WTC11 (cell line): ENCODE results near the gene MIAT. TPM values are rescaled to one million over a fixed set of nuclear protein-coding genes. Genes with fewer than 3 reads are reported as not detected.

Experiments used
- ATAC-seq: fragments of 200-7000 bp; cut with Tn5 transposase; 2 replicates; pipeline ENCODE4 v1.10.0; 2021; ENCODE audit warnings: mild to moderate bottlenecking, moderate library complexity
- CTCF ChIA-PET: fragments of 300-600 bp; sonication (Branson Sonifier 250); formaldehyde crosslinking; loops from one replicate; lab custom pipeline; 2021; ENCODE audit warnings: antibody characterized with exemption; lab: Charles Lee
- POLR2A ChIA-PET: fragments of 350-600 bp; sonication (Branson Sonifier 250); formaldehyde crosslinking; loops from one replicate; lab custom pipeline; 2021; ENCODE audit warnings: antibody characterized with exemption; lab: Charles Lee
- DNase-seq: peaks from one replicate; pipeline ENCODE4 v3.0.0; 2021; ENCODE audit warnings: low spot score
- H3K27ac Mint-ChIP-seq: 2 replicates; pipeline ENCODE4 v1.8.0; 2021; ENCODE audit warnings: mixed read lengths
- H3K27me3 Mint-ChIP-seq: 2 replicates; pipeline ENCODE4 v1.8.0; 2021; ENCODE audit warnings: low read depth, mild to moderate bottlenecking, moderate library complexity, mixed read lengths
- H3K36me3 Mint-ChIP-seq: 2 replicates; pipeline ENCODE4 v1.8.0; 2021; ENCODE audit warnings: mixed read lengths
- H3K4me1 Mint-ChIP-seq: 2 replicates; pipeline ENCODE4 v1.8.0; 2022; ENCODE audit warnings: mixed read lengths
- H3K4me3 Mint-ChIP-seq: 2 replicates; pipeline ENCODE4 v1.8.0; 2021; ENCODE audit warnings: mild to moderate bottlenecking, moderate library complexity, mixed read lengths
- H3K9me3 Mint-ChIP-seq: 2 replicates; pipeline ENCODE4 v1.8.0; 2021; ENCODE audit warnings: mixed read lengths
- ARID4B ChIP-seq: sonication (generic); formaldehyde crosslinking; IDR thresholded peaks from 2 replicates; pipeline ENCODE4 v1.8.0; 2023; ENCODE audit warnings: missing genetic modification reagents, mild to moderate bottlenecking, borderline replicate concordance
- ATF2 ChIP-seq: sonication (generic); formaldehyde crosslinking; IDR thresholded peaks from 2 replicates; pipeline ENCODE4 v1.8.1; 2022; ENCODE audit warnings: low read depth, missing genetic modification reagents, borderline replicate concordance
- ATF6 ChIP-seq: sonication (generic); formaldehyde crosslinking; IDR thresholded peaks from 2 replicates; pipeline ENCODE4 v1.8.1; 2023; ENCODE audit warnings: mild to moderate bottlenecking, missing genetic modification reagents
- EMX1 ChIP-seq: fragments of 250-450 bp; sonication (Bioruptor Pico); IDR thresholded peaks from 2 replicates; pipeline ENCODE4 v1.8.0; 2021; ENCODE audit warnings: mild to moderate bottlenecking
- FOXP4 ChIP-seq: sonication (generic); formaldehyde crosslinking; IDR thresholded peaks from 2 replicates; pipeline ENCODE4 v1.8.0; 2022; ENCODE audit warnings: mild to moderate bottlenecking, missing genetic modification reagents
- MXD4 ChIP-seq: fragments of 250-450 bp; sonication (Bioruptor Pico); IDR thresholded peaks from 2 replicates; pipeline ENCODE4 v1.8.0; 2021; ENCODE audit warnings: mild to moderate bottlenecking, moderate library complexity, borderline replicate concordance
- NR3C1 ChIP-seq: sonication (generic); formaldehyde crosslinking; conservative IDR thresholded peaks from 2 replicates; pipeline ENCODE4 v1.8.1; 2023; ENCODE audit warnings: low read depth, mild to moderate bottlenecking, missing genetic modification reagents
- RORB ChIP-seq: fragments of 250-450 bp; sonication (Bioruptor Pico); IDR thresholded peaks from 2 replicates; pipeline ENCODE4 v1.9.0; 2021; ENCODE audit warnings: mild to moderate bottlenecking
- ZBTB21 ChIP-seq: sonication (generic); formaldehyde crosslinking; IDR thresholded peaks from 2 replicates; pipeline ENCODE4 v1.8.1; 2023; ENCODE audit warnings: mild to moderate bottlenecking, missing genetic modification reagents, borderline replicate concordance
- ZMAT4 ChIP-seq: fragments of 250-450 bp; sonication (Bioruptor Pico); IDR thresholded peaks from 2 replicates; pipeline ENCODE4 v1.9.0; 2021; ENCODE audit warnings: mild to moderate bottlenecking
- ZNF138 ChIP-seq: sonication (generic); formaldehyde crosslinking; conservative IDR thresholded peaks from 2 replicates; pipeline ENCODE4 v1.8.1; 2022; ENCODE audit warnings: mild to moderate bottlenecking, moderate library complexity, missing genetic modification reagents
- ZNF317 ChIP-seq: sonication (generic); formaldehyde crosslinking; IDR thresholded peaks from 2 replicates; pipeline ENCODE4 v1.8.1; 2023; ENCODE audit warnings: low read depth, mild to moderate bottlenecking, moderate library complexity, missing genetic modification reagents, borderline replicate concordance
- ZNF416 ChIP-seq: fragments of 250-450 bp; sonication (Bioruptor Pico); IDR thresholded peaks from 2 replicates; pipeline ENCODE4 v1.9.0; 2021; ENCODE audit warnings: mild to moderate bottlenecking, inconsistent platforms
- ZNF425 ChIP-seq: fragments of 250-450 bp; sonication (Bioruptor Pico); conservative IDR thresholded peaks from 2 replicates; pipeline ENCODE4 v1.9.0; 2021; ENCODE audit warnings: mild to moderate bottlenecking
- total RNA-seq: library from RNA; stranded (reverse); gene quantifications from 3 replicates; pipeline ENCODE4 v1.2.3, GENCODE V29; 2021
- TF ChIP-seq, protein P1 (sequence below): sonication (generic); formaldehyde crosslinking; IDR thresholded peaks from 2 replicates; pipeline ENCODE4 v1.8.1; 2022; ENCODE audit warnings: low read depth, mild to moderate bottlenecking, moderate library complexity, missing genetic modification reagents, borderline replicate concordance

MIAT gene
- total RNA-seq, 1 experiment from 2014 or later, result 50.7 TPM

DNA sequence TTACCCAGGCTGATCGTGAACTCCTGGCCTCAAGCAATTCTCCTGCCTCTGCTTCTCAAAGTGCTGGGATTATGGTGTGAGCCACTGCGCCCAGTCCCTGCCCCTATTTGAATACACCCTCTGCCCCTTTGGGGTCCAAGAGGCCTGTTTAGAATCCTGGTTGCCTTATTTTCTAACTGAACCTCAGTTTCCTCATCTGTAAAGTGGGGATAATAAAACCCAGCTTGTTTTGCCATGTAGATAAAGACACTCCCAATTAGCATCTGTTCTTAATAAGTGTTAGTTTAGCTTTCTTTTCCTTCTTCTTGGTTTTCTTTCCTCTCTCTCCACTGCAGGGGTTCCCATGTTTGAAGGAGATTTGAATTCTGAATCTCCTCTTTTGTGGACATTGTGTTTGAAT is 4.8 kb downstream of the MIAT start (continued):
- TF ChIP-seq FOXP4, result no peak
- no peak for TF ChIP-seq ZNF138 (CRISPR knock-in tag)
- no peak for TF ChIP-seq ATF2 (CRISPR knock-in tag)
- no peak for TF ChIP-seq ZNF416 (CRISPR knock-in tag)
- TF ChIP-seq ZNF317 (CRISPR knock-in tag), result no peak
- TF ChIP-seq MXD4 (CRISPR knock-in tag), result no peak
- no peak for TF ChIP-seq NR3C1 (CRISPR knock-in tag)
- no peak for TF ChIP-seq ATF6 (CRISPR knock-in tag)
- TF ChIP-seq ZBTB21 (CRISPR knock-in tag), result no peak
- TF ChIP-seq ZMAT4 (CRISPR knock-in tag), result no peak
- TF ChIP-seq RORB, result no peak

DNA sequence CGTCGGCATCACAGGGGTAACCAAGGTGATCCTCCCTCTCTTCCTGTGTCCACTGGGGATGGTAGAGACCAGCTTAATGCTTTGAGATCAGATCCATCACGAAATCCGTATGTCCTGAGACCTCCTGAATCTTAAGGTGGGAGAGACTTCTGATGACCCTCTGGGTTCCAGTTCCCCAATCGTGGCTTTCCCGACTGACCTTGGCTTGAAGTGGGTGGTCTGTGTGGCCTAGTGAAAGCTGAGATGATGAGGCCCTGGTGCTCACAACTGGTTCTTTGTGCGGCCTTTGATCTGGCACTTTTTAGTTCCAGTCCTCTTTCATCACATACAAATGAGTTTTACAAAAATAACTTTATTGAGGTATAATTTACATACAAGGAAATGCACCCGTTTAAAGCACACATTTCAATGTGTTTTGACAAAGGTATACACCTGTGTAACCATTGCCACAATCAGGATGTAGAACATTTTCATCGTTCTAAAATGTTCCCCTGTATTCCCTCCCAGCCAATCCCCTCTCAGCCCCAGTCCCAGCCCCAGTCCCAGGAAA is 6.1 kb downstream of the MIAT start:
- H3K9me3 Mint-ChIP-seq, result no peaks in the 10 kb centered on the region
- no peak for DNase-seq
- POLR2A ChIA-PET, result no interaction called here
- ATAC-seq, result no peak
- no peak for TF ChIP-seq ARID4B
- no peak overlapping the region for H3K27ac Mint-ChIP-seq
- CTCF ChIA-PET, result interaction anchor here (1.1 to 2.1 kb wide), 2 partner anchors 100 to 161 kb away, joined by 4 to 8 read pairs; no protein-coding TSS in a partner anchor
- no peak overlapping the region for H3K4me3 Mint-ChIP-seq
- H3K4me1 Mint-ChIP-seq, result peaks cover 28% of the 10 kb centered on the region
- H3K36me3 Mint-ChIP-seq, result peaks cover 28% of the 10 kb centered on the region
- no peaks in the 10 kb centered on the region for H3K27me3 Mint-ChIP-seq

GRCh38 chr22:26665813-26666231 is 8.4 kb downstream of the MIAT start:
- no peak overlapping the region; the same call in 1 of the 2 replicates for H3K27ac Mint-ChIP-seq
- DNase-seq, result no peak
- no peaks in the 10 kb centered on the region for H3K9me3 Mint-ChIP-seq
- CTCF ChIA-PET, result interaction anchor here (0.6 to 2.3 kb wide), 24 partner anchors 8 to 298 kb away, joined by 3 to 28 read pairs (median 4); partner anchors contain the start of genes HPS4, MIAT, SRRD and TPST2
- H3K4me1 Mint-ChIP-seq, result peaks cover 30% of the 10 kb centered on the region
- no peak overlapping the region for H3K4me3 Mint-ChIP-seq
- POLR2A ChIA-PET, result no interaction called here
- no peak for ATAC-seq
- H3K27me3 Mint-ChIP-seq, result no peaks in the 10 kb centered on the region
- H3K36me3 Mint-ChIP-seq, result peaks cover 32% of the 10 kb centered on the region
- TF ChIP-seq ATF2 (CRISPR knock-in tag), result no peak
- no peak for TF ChIP-seq ZNF138 (CRISPR knock-in tag)
- TF ChIP-seq ZNF425 (CRISPR knock-in tag), result no peak
- TF ChIP-seq EMX1, result no peak
- TF ChIP-seq, protein P1, sequence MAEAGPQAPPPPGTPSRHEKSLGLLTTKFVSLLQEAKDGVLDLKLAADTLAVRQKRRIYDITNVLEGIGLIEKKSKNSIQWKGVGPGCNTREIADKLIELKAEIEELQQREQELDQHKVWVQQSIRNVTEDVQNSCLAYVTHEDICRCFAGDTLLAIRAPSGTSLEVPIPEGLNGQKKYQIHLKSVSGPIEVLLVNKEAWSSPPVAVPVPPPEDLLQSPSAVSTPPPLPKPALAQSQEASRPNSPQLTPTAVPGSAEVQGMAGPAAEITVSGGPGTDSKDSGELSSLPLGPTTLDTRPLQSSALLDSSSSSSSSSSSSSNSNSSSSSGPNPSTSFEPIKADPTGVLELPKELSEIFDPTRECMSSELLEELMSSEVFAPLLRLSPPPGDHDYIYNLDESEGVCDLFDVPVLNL (CRISPR knock-in tag), result no peak
